Choroid plexus epithelial cell (primary cell): ENCODE data around the gene NAA16.

Source experiments
- DNase-seq: peaks from one replicate; pipeline ENCODE4 v3.0.0-alpha.2; 2010; ENCODE audit warnings: low read depth
- H3K4me3 ChIP-seq: 2 replicates; pipeline ENCODE4 v1.5.1; 2011; ENCODE audit warnings: low read depth, mild to moderate bottlenecking, control low read depth, low read length, moderate library complexity
- CTCF ChIP-seq: conservative IDR thresholded peaks from 2 replicates; pipeline ENCODE4 v1.5.1; 2011; ENCODE audit warnings: low read depth, mild to moderate bottlenecking, control low read depth, inconsistent platforms, low read length, moderate library complexity

NAA16 gene

GRCh38 chr13:41291246-41291645 lies 19.8 kb upstream of the NAA16 start:
- DNase-seq, result no peak
- no peak for TF ChIP-seq CTCF
- no peak overlapping the region for H3K4me3 ChIP-seq

- DNase-seq, result no peak
- no peak for TF ChIP-seq CTCF
- no peak overlapping the region for H3K4me3 ChIP-seq
Measured at GRCh38 chr13:41293272-41293671, 17.8 kb upstream of the NAA16 start.

- no peak for TF ChIP-seq CTCF
- H3K4me3 ChIP-seq, result no peak overlapping the region
- DNase-seq, result no peak
Measured at GRCh38 chr13:41294914-41295313, 16.2 kb upstream of the NAA16 start.

GRCh38 chr13:41295973-41296372 lies 15.1 kb upstream of the NAA16 start:
- no peak overlapping the region for H3K4me3 ChIP-seq
- TF ChIP-seq CTCF, result no peak
- no peak for DNase-seq

- H3K4me3 ChIP-seq, result no peak overlapping the region
- no peak for TF ChIP-seq CTCF
- no peak for DNase-seq
Measured at GRCh38 chr13:41296879-41297646, 14.0 kb upstream of the NAA16 start.

- no peak overlapping the region for H3K4me3 ChIP-seq
- no peak for DNase-seq
- TF ChIP-seq CTCF, result no peak
Measured at GRCh38 chr13:41299316-41300094, 11.6 kb upstream of the NAA16 start.
